Subcutaneous adipose tissue (tissue), 4 donors: ENCODE results near the gene CLEC2A. TPM values are rescaled to one million over a fixed set of nuclear protein-coding genes. Genes with fewer than 3 reads are reported as not detected.

Experiments used
- total RNA-seq, 4 donors: library from RNA; depleted of rRNA; stranded (reverse); fragments of >200 nt; gene quantifications; one replicate each; pipeline ENCODE4 v1.1.0, GENCODE V29; 2016
- TF ChIP-seq, protein P1 (sequence below): fragments of 450-650 bp; IDR thresholded peaks from one replicate; pipeline ENCODE4 v1.5.1; 2016; ENCODE audit warnings: low read depth, mild to moderate bottlenecking, control low read depth, antibody characterized with exemption, moderate library complexity

Gene CLEC2A
- total RNA-seq, 4 donors from 2014 or later: not detected

DNA sequence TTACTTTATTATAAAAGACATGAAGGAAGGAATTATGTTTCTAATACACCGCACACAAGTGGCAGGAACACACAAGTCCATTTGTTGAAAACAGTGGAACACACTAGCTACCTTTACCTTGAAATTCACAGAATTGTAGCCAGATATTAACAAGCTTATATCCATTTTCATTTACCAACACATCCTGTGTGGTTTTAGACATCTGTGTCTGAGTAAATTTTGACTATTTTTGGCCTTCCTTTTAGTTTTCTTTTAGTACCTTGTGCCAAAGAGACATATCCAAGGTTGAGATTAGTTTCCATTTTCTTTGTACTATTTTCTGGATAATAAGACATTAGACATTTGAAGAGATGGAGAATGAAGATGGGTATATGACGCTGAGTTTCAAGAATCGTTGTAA is 50.9 kb downstream of the CLEC2A start, which contains the start of gene KLRF2:
TSS of gene KLRF2 (plus strand) at position 244 of the 400 bp plus-strand sequence. CDS start at position 351, 107 bp downstream.
- TF ChIP-seq, protein P1, sequence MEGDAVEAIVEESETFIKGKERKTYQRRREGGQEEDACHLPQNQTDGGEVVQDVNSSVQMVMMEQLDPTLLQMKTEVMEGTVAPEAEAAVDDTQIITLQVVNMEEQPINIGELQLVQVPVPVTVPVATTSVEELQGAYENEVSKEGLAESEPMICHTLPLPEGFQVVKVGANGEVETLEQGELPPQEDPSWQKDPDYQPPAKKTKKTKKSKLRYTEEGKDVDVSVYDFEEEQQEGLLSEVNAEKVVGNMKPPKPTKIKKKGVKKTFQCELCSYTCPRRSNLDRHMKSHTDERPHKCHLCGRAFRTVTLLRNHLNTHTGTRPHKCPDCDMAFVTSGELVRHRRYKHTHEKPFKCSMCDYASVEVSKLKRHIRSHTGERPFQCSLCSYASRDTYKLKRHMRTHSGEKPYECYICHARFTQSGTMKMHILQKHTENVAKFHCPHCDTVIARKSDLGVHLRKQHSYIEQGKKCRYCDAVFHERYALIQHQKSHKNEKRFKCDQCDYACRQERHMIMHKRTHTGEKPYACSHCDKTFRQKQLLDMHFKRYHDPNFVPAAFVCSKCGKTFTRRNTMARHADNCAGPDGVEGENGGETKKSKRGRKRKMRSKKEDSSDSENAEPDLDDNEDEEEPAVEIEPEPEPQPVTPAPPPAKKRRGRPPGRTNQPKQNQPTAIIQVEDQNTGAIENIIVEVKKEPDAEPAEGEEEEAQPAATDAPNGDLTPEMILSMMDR: no peak

DNA sequence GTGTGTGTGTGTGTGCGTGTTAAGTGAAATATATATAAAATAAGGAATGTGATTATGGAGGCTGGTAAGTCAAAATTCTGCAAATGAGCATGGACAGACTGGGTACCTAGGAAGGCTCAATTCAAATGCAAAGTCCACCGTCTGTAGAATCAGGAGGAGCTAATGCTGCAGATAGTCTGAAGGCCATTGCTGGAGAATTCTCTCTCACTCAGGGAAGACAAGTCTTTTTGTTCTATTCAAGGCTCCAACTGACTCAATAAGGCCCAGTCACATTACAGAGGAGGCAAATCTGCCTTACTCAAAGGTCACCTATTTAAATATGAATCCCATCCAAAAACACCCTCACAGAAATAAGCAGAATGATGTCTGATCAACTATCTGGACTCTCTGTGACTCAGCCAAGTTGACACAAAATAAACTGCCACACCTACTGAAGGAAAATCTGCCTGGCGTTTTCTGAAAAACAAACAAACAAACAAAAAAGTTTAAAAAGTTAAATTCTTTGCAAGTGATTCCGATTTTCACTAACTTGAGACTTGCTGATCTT is 51.6 kb downstream of the CLEC2A start:
- TF ChIP-seq, protein P1: no peak

DNA sequence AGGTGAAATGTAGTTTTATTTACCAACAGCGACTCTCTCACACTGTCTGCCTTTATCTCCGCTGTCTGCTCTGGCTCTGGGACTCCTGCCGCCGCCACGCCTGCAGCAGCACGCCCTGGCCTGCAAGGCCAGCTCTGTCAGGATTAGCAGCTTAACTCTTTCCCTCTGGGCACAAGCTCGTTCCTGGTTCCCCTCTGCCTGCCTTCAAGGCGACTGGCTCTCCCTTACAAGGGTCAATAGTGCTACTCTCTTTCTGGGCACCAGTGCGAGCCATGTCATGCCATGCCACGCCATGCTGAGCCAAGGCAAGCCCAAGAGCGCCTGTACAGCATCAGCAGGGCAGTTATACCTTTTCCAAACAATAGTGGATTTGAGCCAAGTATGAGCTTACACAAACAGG is 59.4 kb downstream of the CLEC2A start:
- TF ChIP-seq, protein P1: no peak

DNA sequence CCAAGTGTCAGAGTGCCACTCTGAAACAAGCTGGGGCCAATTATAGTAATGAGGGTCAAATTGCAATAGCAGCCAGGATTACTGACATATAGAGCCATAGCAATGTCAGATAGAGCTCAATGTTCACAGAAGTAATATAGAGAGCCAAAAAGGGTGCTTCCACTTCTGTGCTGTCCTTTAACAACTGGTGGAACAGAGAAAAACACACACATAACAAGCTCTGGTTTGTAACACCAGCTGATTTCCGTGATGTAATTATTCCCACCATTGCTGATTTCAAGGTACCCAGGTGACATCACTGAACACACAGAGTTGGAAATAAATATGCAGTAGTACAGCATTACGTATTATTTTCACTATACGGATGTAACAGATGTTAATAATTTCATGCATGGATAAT is 60.0 kb downstream of the CLEC2A start:
- TF ChIP-seq, protein P1: no peak

DNA sequence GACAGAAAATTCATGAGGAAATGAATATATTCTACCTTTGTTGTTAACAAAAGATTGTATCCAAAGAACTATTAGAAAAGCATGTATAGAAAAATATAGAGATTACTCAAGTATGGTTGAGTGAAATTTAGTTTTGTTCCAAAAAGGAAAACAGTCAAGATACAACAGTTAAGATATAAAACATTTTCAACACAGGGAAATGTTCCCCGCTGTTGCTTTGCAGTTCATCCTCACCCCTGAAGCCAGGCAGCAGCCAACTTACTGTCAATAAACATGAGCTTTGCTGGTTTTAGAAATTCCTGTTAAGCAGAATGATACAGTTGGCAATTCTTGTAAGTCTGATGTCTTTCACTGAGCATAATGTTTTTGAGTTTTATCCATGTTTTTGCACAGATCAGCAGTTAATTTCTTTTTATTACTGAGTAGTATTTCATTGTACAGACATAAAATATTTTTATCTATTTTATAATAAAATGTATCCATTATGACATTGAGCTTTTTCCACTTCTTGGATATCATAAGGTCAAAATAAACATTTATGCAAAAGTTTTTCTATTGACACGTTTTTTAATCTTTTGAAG is 61.8 kb downstream of the CLEC2A start:
- TF ChIP-seq, protein P1: no peak

DNA sequence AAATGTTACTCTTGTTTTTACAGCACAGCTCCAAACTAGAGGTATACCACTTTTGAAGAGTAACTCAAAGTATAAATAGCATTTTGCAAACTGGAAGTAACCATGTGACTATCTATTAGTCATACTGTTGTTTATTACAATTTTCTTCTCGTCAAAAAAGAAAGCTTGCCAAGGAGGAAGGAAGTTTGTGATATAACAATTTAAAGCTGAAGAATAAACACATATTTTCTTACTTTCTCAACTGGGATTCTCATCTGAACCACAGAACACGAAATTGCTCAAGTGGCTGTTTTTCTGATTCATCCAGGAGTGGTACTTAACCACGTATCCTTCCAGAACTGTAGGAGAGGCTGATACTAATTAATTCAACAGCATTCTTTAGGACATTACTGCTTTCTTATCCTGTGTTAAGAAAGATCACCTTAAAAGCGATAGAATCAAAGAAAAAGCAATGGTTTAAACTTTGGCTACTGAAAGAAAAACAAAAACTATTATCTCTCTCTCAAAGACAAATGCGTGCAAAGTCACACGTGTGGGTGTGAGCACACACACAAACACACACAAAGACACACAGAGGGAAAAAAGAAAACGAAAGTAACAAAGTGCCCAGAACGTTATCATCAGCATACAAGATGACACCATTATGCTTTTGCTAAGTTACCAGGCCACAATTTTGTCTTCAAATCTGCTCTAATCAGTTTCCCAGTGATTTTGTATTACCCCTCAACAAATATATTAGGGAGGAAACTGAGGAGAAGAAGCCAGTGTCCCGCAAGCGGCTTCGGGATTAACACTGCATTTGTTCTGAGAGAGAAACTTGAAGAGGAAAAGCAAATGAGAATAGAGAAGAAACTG is 62.6 kb downstream of the CLEC2A start, which contains the start of gene CLEC2B:
TSS of gene CLEC2B (minus strand) at position 48 of the 855 bp plus-strand sequence.
- TF ChIP-seq, protein P1: no peak

DNA sequence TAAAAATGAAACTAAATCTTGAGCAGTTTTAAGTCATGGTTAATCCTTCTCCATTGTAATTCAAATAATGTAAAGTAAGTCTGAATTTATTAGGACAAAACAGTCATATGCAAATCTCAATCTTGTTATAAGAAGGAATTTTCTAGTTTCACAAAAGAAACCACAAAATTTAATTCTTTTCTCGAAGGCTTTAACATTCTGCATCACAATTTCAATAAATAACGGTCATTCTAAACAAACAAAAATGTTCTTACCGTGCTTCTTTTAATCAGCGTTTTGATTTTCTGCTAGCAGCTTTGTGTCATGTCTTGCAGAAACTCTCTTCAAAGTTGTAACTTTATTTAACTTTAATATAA is 63.2 kb downstream of the CLEC2A start:
- TF ChIP-seq, protein P1: no peak
